Tongue (tissue), 2 donors: ENCODE data around the gene ERAL1. TPM values are rescaled to one million over a fixed set of nuclear protein-coding genes. Genes with fewer than 3 reads are reported as not detected.
"Not testable (repeated sequence)": the region's sequence is repeated elsewhere in the genome, so short reads cannot be mapped to it uniquely, and the experiment has no call there.

Experiments
- DNase-seq: peaks from one replicate; pipeline ENCODE4 v3.0.0-alpha.2; 2015
- total RNA-seq: library from RNA; depleted of rRNA; stranded (reverse); fragments of >200 nt; gene quantifications from one replicate; pipeline ENCODE4 v1.2.3, GENCODE V29; 2014

Gene ERAL1
- total RNA-seq, 1 donor from 2014 or later, result 30.4 TPM

GRCh38 chr17:28879886-28880571 lies 25.2 kb downstream of the ERAL1 start:
- DNase-seq, result no peak

- DNase-seq, result no peak
Measured at GRCh38 chr17:28880572-28880945, 25.7 kb downstream of the ERAL1 start.

- DNase-seq, result no peak
Measured at GRCh38 chr17:28881533-28882056, 26.8 kb downstream of the ERAL1 start.

- no peak for DNase-seq
Measured at GRCh38 chr17:28882154-28882895, 27.5 kb downstream of the ERAL1 start.

- DNase-seq, result no peak
Measured at GRCh38 chr17:28883967-28884702, 29.3 kb downstream of the ERAL1 start.

- no peak for DNase-seq
Measured at GRCh38 chr17:28885363-28885762, 30.5 kb downstream of the ERAL1 start.

GRCh38 chr17:28885951-28886350 lies 31.1 kb downstream of the ERAL1 start:
- DNase-seq, result no peak

- no peak for DNase-seq
Measured at GRCh38 chr17:28887871-28888471, 33.2 kb downstream of the ERAL1 start.

- DNase-seq, result no peak
Measured at GRCh38 chr17:28888832-28889231, 34.0 kb downstream of the ERAL1 start.

GRCh38 chr17:28889996-28890395 lies 35.2 kb downstream of the ERAL1 start:
- DNase-seq, result no peak

- DNase-seq, result no peak
Measured at GRCh38 chr17:28891201-28891600, 36.4 kb downstream of the ERAL1 start.

GRCh38 chr17:28892024-28892423 lies 37.2 kb downstream of the ERAL1 start:
- DNase-seq, result no peak

GRCh38 chr17:28893248-28894183 lies 38.7 kb downstream of the ERAL1 start:
- DNase-seq, result not testable (repeated sequence)

GRCh38 chr17:28895794-28896447 lies 41.1 kb downstream of the ERAL1 start:
- no peak for DNase-seq

- DNase-seq, result peak; percentile 3
Measured at GRCh38 chr17:28896491-28896883, 41.7 kb downstream of the ERAL1 start.

- peak; percentile 76 for DNase-seq
Measured at GRCh38 chr17:28896884-28897768, 42.3 kb downstream of the ERAL1 start, which contains the start of gene FLOT2. Gene FLOT2, minus strand, starts transcription at chr17:28897733. Its CDS starts 159 bp downstream, at chr17:28897574.

GRCh38 chr17:28897769-28898526 lies 43.1 kb downstream of the ERAL1 start:
- DNase-seq, result no peak

- DNase-seq, result no peak
Measured at GRCh38 chr17:28898527-28898955, 43.7 kb downstream of the ERAL1 start.
